HG02981 (cell line): ENCODE data around the gene BRS3.
"Not testable (repeated sequence)": the region's sequence is repeated elsewhere in the genome, so short reads cannot be mapped to it uniquely, and the experiment has no call there.

ENCODE experiments used
- ATAC-seq: cut with Tn5 transposase; IDR thresholded peaks from one replicate; pipeline ENCODE4 v1.9.1; 2021; ENCODE audit warnings: mild to moderate bottlenecking, moderate library complexity; ENCODE audit not compliant: unreplicated experiment

The BRS3 gene

GRCh38 chrX:136487647-136488046 is at the start of gene BRS3:
BRS3 (plus strand) TSS chrX:136487947; CDS start chrX:136488115, 168 bp downstream.
- ATAC-seq = no peak

- no peak for ATAC-seq
These were observed 49.6 kb upstream of the BRS3 start for GRCh38 chrX:136438192-136438591.

GRCh38 chrX:136445674-136446073 is 42.1 kb upstream of the BRS3 start:
- not testable (repeated sequence) for ATAC-seq

GRCh38 chrX:136446208-136446607 is 41.5 kb upstream of the BRS3 start:
- ATAC-seq = no peak

- ATAC-seq = no peak
These were observed 40.4 kb upstream of the BRS3 start for GRCh38 chrX:136447308-136447707.

- no peak for ATAC-seq
These were observed 39.8 kb upstream of the BRS3 start for GRCh38 chrX:136447968-136448367.

- ATAC-seq = no peak
These were observed 37.5 kb upstream of the BRS3 start for GRCh38 chrX:136450050-136450830.

GRCh38 chrX:136452614-136453013 is 35.1 kb upstream of the BRS3 start:
- no peak for ATAC-seq

GRCh38 chrX:136453114-136453513 is 34.6 kb upstream of the BRS3 start:
- no peak for ATAC-seq

- no peak for ATAC-seq
These were observed 34.0 kb upstream of the BRS3 start for GRCh38 chrX:136453771-136454170.

- ATAC-seq = no peak
These were observed 31.6 kb upstream of the BRS3 start for GRCh38 chrX:136456133-136456532.

GRCh38 chrX:136457303-136457917 is 30.3 kb upstream of the BRS3 start:
- no peak for ATAC-seq

- no peak for ATAC-seq
These were observed 23.2 kb upstream of the BRS3 start for GRCh38 chrX:136464589-136464988.

GRCh38 chrX:136467303-136467702 is 20.4 kb upstream of the BRS3 start:
- ATAC-seq = no peak

- no peak for ATAC-seq
These were observed 19.2 kb upstream of the BRS3 start for GRCh38 chrX:136468391-136469103.

- no peak for ATAC-seq
These were observed 14.1 kb upstream of the BRS3 start for GRCh38 chrX:136473663-136474062.

GRCh38 chrX:136475236-136475635 is 12.5 kb upstream of the BRS3 start:
- ATAC-seq = no peak

- no peak for ATAC-seq
These were observed 11.2 kb upstream of the BRS3 start for GRCh38 chrX:136476501-136476900.

GRCh38 chrX:136477026-136477425 is 10.7 kb upstream of the BRS3 start:
- ATAC-seq = no peak

GRCh38 chrX:136480383-136480782 is 7.4 kb upstream of the BRS3 start:
- no peak for ATAC-seq

GRCh38 chrX:136488706-136489105 is 959 bp downstream of the BRS3 start:
- no peak for ATAC-seq

GRCh38 chrX:136491832-136492231 is 4.1 kb downstream of the BRS3 start:
- no peak for ATAC-seq
